Heart right ventricle (tissue), 16 donors: Measurements from ENCODE around the gene SMYD5. TPM values are rescaled to one million over a fixed set of nuclear protein-coding genes. Genes with fewer than 3 reads are reported as not detected.

ENCODE experiments used
- ATAC-seq, 8 donors: fragments of 200-7000 bp; cut with Tn5 transposase; one replicate each; pipeline ENCODE4 v1.9.1; 2020; ENCODE audit warnings: mild to moderate bottlenecking in 8 of 8, moderate library complexity in 8 of 8, moderate number of reproducible peaks in 1 of 8
- DNase-seq, 2 donors: peaks; one replicate each; pipeline ENCODE4 v3.0.0-alpha.2; 2020
- H3K27ac ChIP-seq, 10 donors: fragments of 200-600 bp; sonication (generic) in 2 of 10; one replicate each; pipeline versions ENCODE4 v1.5.0 to v1.8.0; 2020 to 2022; ENCODE audit warnings: mild to moderate bottlenecking in 3 of 10
- H3K27me3 ChIP-seq, 7 donors: fragments of 200-600 bp; one replicate each; pipeline ENCODE4 v1.8.0; 2021 to 2022; ENCODE audit warnings: mild to moderate bottlenecking in 2 of 7
- H3K36me3 ChIP-seq, 9 donors: fragments of 200-600 bp; sonication (generic) in 1 of 9; one replicate each; pipeline versions ENCODE4 v1.5.0 to v1.8.0; 2020 to 2022; ENCODE audit warnings: mild to moderate bottlenecking in 2 of 9
- H3K4me1 ChIP-seq, 9 donors: fragments of 200-600 bp; sonication (generic) in 1 of 9; one replicate each; pipeline versions ENCODE4 v1.5.0 to v1.8.0; 2020 to 2022; ENCODE audit warnings: mild to moderate bottlenecking in 4 of 9
- H3K4me3 ChIP-seq, 10 donors: fragments of 200-600 bp; sonication (generic) in 2 of 10; one replicate each; pipeline versions ENCODE4 v1.5.0 to v1.8.0; 2020 to 2022; ENCODE audit warnings: mild to moderate bottlenecking in 7 of 10, moderate library complexity in 2 of 10
- H3K9me3 ChIP-seq, 11 donors: fragments of 200-600 bp in 10 of 11; sonication (generic) in 2 of 11; one replicate each; pipeline versions ENCODE4 v1.5.0 to v1.8.0; 2013 to 2022; ENCODE audit warnings: mild to moderate bottlenecking in 2 of 11, control low read depth in 1 of 11, moderate library complexity in 1 of 11
- WGBS, 2 donors: extraction: QIAGEN DNeasy Blood & Tissue Kit; methylation state at CpG; one replicate each; pipeline ENCODE4 v1.1.7; 2013; ENCODE audit warnings: inconsistent platforms in 1 of 2; 5-methylcytosine and 5-hydroxymethylcytosine counted together
- intact Hi-C, 10 donors: fragments of 100-400 bp; cut with DNase I; formaldehyde crosslinking; loops; one replicate each; pipeline versions ENCODE4 v1.11.1 to v1.14.2; 2022
- polyA plus RNA-seq, 2 donors: library from polyadenylated mRNA; stranded (reverse); fragments of 200-250 nt; gene quantifications; one replicate each; pipeline ENCODE4 v1.2.3, GENCODE V29; 2013
- total RNA-seq, 10 donors: library from RNA; stranded (reverse); fragmentation: NEBNext Ultra II Directional in 3 of 10; extraction: Animal tissue kit (Norgen Biotek cat#: 25700) in 3 of 10; gene quantifications; one replicate each; pipeline versions ENCODE4 v1.2.1 to v1.2.4, GENCODE V29; 2021 to 2023
- TF ChIP-seq, protein P1 (sequence below), 9 donors: fragments of 200-600 bp; sonication (generic) in 2 of 9; IDR thresholded peaks; one replicate each; pipeline versions ENCODE4 v1.5.0 to v1.8.0; 2021 to 2022; ENCODE audit warnings: antibody characterized with exemption in 9 of 9, mild to moderate bottlenecking in 5 of 9, moderate library complexity in 1 of 9
- donor health status: Arrhythmogenic right ventricular cardiomyopathy.
- donor health status: ischemic (EF 13 %, LVEDD 7.1; RV severe dilation, severe dysfunction).
- donor health status: healthy with polysubstance abuse.
- donor health status: DM: no; HTN: yes; CAD: no.
- donor health status: DM: no; HTN: no; CAD: no.
- donor health status: ischemic (EF 25% LVEDD 6.9; RV normal size, moderate dysfunction).
- donor health status: ischemic (EF 25% LVEDD 5.7; RV mildly dilated, moderate dysfunction).
- donor health status: healthy.
- donor health status: DM: yes; HTN: yes; CAD: no.
- donor health status: Ischemic cardiomyopathy.
- donor health status: ischemic (EF 35%, LVEDD 5.7; RV mildly dilated, moderate dysfunction).
- donor health status: nonischemic (EF 11% LVEDD 7.7; RV severe dilation, severe dysfunction).
- donor health status: DM: yes; HTN: yes; CAD: no.
- donor health status: PGD.
- donor health status: ischemic (EF 29% LVEDD 5.4; RV normal size, mild dysfunction).
- donor health status: nonischemic (EF 23%, LVEDD 6.1; RV moderate dilation, normal function).

Gene SMYD5
- total and polyA plus RNA-seq, 12 donors = 13.3 to 22.7 (median 17.5) TPM

DNA sequence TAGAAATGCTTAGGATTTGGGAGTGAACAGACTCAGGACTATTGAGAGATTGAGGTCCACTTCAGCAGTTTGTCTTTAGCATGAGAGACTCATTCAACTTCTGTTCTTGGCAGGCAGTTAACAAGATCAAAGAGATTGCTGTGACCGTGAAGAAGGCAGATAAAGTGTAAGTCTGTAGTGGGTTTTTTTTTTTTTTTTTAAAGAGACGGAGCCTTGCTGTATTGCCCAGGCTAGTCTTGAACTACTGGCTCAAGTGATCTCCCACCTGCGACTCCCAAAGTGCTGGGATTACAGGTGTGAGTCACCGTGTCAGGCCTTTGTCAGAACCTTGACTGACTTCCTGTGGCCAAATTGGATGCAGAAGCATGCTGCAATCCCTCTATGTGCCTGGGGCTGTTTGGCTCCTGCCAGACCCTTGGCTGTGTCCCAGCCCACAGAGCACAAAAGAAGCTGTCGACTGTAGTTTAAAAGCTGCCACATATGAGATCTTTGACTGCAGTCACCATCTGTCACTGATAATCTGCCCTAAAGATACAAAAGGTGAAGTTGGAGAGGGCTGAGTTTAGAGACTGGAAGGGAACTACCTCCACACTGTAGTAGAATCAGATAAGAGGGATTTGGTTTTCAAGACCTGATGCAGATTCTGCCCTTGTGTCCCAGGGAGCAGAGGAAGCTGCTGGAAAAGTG lies 30.0 kb downstream of the SMYD5 start:
- ATAC-seq (peak in 6 of 8 donors; percentile 22 to 83 (median 80)), DNase-seq (peak in 1 of 2 donors; percentile 29)
- intact Hi-C loops = no loop called here
- Histone ChIP-seq H3K36me3 (peaks cover 0 to 100% (median 64%) of the 10 kb centered on the region in 9 donors), H3K4me3 (no peak overlapping the region), H3K4me1 (peaks cover 0 to 26% (median 17%) of the 10 kb centered on the region in 9 donors), H3K9me3 (no peaks in the 10 kb centered on the region), H3K27ac (no peak overlapping the region), H3K27me3 (no peaks in the 10 kb centered on the region)
- 30 to 40% methylated on average over 5 of the region's 5 CpGs for WGBS, 2 donors
- TF ChIP-seq, protein P1, sequence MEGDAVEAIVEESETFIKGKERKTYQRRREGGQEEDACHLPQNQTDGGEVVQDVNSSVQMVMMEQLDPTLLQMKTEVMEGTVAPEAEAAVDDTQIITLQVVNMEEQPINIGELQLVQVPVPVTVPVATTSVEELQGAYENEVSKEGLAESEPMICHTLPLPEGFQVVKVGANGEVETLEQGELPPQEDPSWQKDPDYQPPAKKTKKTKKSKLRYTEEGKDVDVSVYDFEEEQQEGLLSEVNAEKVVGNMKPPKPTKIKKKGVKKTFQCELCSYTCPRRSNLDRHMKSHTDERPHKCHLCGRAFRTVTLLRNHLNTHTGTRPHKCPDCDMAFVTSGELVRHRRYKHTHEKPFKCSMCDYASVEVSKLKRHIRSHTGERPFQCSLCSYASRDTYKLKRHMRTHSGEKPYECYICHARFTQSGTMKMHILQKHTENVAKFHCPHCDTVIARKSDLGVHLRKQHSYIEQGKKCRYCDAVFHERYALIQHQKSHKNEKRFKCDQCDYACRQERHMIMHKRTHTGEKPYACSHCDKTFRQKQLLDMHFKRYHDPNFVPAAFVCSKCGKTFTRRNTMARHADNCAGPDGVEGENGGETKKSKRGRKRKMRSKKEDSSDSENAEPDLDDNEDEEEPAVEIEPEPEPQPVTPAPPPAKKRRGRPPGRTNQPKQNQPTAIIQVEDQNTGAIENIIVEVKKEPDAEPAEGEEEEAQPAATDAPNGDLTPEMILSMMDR (IDR thresholded peaks at IDR 0.05) = no peak

DNA sequence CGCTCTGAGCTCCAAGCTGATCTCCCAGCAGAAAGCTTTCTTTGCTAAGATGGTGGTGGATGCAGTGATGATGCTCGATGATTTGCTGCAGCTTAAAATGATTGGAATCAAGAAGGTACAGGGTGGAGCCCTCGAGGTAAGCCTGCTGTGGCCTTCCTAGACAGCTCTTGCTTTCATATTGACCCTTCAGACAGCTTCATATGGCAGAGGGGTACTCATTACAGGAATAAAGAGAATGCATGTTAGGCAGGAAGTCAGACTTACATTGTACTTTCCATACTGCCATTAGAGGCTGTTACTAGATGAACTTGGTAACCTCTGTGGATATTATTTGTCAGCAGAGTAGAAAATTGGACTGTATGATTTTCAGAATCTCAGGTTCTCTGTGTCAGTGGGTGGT lies 30.5 kb downstream of the SMYD5 start:
- Histone ChIP-seq H3K4me3 (no peak overlapping the region), H3K27me3 (no peaks in the 10 kb centered on the region), H3K27ac (no peak overlapping the region), H3K9me3 (no peaks in the 10 kb centered on the region), H3K4me1 (peaks cover 0 to 21% (median 12%) of the 10 kb centered on the region in 9 donors), H3K36me3 (peaks cover 0 to 100% (median 70%) of the 10 kb centered on the region in 9 donors)
- TF ChIP-seq, protein P1 (IDR thresholded peaks at IDR 0.05) = no peak
- WGBS, 2 donors = 90 to 91% methylated on average over 3 of the region's 3 CpGs
- intact Hi-C loops = no loop called here
- ATAC-seq = peak in 1 of 8 donors; percentile 19
- DNase-seq = no peak

DNA sequence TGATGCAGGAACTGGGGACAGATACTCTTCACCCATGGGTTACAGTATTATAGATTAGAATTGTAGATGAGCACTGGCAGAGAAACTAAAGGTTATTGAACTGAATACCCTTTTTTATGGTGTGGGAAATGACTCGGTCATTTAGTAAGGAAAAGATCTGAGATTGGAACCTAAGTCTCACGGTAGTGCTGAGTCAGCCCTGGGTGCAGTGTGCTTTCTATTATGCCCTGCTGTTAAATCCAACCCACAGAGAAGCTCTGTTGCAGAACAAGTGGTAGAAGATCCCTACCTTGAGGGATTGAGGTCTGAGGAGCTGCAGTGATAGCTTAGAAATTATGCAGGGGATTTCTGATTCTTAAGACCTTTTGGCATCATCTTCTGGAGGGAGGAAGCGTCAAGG lies 32.8 kb downstream of the SMYD5 start:
- TF ChIP-seq, protein P1 (IDR thresholded peaks at IDR 0.05) = no peak
- ATAC-seq (no peak), DNase-seq (no peak)
- Histone ChIP-seq H3K9me3 (no peaks in the 10 kb centered on the region), H3K4me3 (no peak overlapping the region), H3K4me1 (peaks cover 0 to 15% (median 8%) of the 10 kb centered on the region in 9 donors), H3K27ac (no peak overlapping the region), H3K27me3 (no peaks in the 10 kb centered on the region), H3K36me3 (peaks cover 0 to 100% (median 79%) of the 10 kb centered on the region in 9 donors)
- intact Hi-C loops = no loop called here
- WGBS, 2 donors = 84 to 85% methylated on average over 3 of the region's 3 CpGs

DNA sequence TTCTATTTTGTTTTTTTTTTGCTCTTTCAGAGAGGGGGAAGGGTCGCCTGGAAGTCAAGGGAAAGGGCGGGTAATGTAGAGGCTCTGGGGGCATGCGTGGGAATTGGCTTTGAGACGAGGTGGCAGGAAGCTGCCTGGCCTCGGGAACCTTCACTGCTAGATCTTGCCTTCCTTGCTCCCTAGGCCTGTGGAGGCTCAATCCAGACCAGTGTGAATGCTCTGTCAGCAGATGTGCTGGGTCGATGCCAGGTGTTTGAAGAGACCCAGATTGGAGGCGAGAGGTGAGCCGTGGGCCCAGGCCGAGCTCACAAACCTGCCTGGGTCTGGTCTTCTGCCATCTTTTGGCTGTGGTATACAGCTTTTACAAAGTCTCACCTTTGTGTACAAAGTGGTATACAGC lies 35.6 kb downstream of the SMYD5 start:
- Histone ChIP-seq H3K27ac (no peak overlapping the region), H3K4me3 (no peak overlapping the region), H3K36me3 (peaks cover 5 to 100% (median 91%) of the 10 kb centered on the region in 9 donors), H3K4me1 (peaks cover 0 to 3% (median 0%) of the 10 kb centered on the region in 9 donors), H3K27me3 (no peaks in the 10 kb centered on the region), H3K9me3 (no peaks in the 10 kb centered on the region)
- intact Hi-C loops = no loop called here
- ATAC-seq (peak in 1 of 8 donors; percentile 24), DNase-seq (no peak)
- WGBS, 2 donors = 40 to 55% methylated on average over 9 of the region's 9 CpGs
- TF ChIP-seq, protein P1 (IDR thresholded peaks at IDR 0.05) = no peak
